Measurements from ENCODE around the gene KIFBP. TPM values are rescaled to one million over a fixed set of nuclear protein-coding genes. Genes with fewer than 3 reads are reported as not detected.
"Not testable (repeated sequence)": the region's sequence is repeated elsewhere in the genome, so short reads cannot be mapped to it uniquely, and the experiment has no call there.

KIFBP gene
- total and polyA plus RNA-seq, 2 of the 13 experiments (the other 11 are each of a cell fraction or from before 2014, with no cell fraction given): 13.0 to 21.9 TPM

- H4K20me1 ChIP-seq (ENCODE audit: insufficient read depth, low read length); BruUV-seq (replicated peaks); H3K27me3 ChIP-seq (ENCODE audit: control insufficient read depth in 1 of 2, insufficient read depth in 2 of 2, low read length in 2 of 2); FAIRE-seq; CTCF ChIA-PET (ENCODE audit: low intra/inter-chr PET ratio, low total read pairs); H3K9me3 ChIP-seq (ENCODE audit: low read length); H3K9ac ChIP-seq (ENCODE audit: insufficient read depth, low read depth, low read length); POLR2A ChIA-PET; in situ Hi-C loops (cut with HindIII; ENCODE audit: extremely low pct_ligation_motif_present, low pct_unique_long_range_greater_than_20kb); H3K4me3 ChIP-seq (replicated peaks in 1 of 3; ENCODE audit: insufficient read depth in 1 of 3, low read depth in 2 of 3, low read length in 3 of 3); intact Hi-C loops (cut with micrococcal nuclease; ENCODE audit: unreplicated experiment); ATAC-seq; H3K79me2 ChIP-seq (ENCODE audit: insufficient read depth, low read length); DNase-seq (ENCODE audit: low spot score); H3K27ac ChIP-seq (ENCODE audit: extremely low read length, insufficient read depth, low read length); H3K4me1 ChIP-seq (ENCODE audit: insufficient read depth, low read length); H2AFZ ChIP-seq (ENCODE audit: low read length); H3K4me2 ChIP-seq (ENCODE audit: low read depth, low read length): not testable (repeated sequence)
- H3K36me3 ChIP-seq (replicated peaks in 1 of 2; ENCODE audit: control insufficient read depth in 1 of 2, insufficient read depth in 2 of 2, low read length in 2 of 2): peaks cover 5 to 42% of the 10 kb centered on the region in 2 experiments
Observed at GRCh38 chr10:68940917-68941316, 47.7 kb upstream of the KIFBP start.

DNA sequence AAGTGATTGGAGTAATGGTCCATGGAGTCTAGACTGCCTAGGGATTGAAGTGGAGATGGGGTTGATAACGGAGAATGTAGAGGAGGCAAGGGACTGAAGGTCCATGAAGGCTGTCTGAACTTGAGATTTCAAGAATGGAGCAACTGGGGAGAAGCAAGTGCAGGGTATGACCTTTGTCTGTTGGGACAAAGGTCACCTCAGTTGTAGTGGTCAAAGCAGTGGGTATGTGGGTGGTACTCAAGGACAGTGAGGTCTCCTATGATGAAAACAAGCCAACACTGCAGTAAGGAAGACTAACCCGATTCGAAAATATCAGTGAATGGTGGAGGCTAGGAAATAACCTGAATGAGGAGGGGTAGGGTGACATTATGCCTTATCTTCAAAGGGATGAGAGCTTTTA lies 38.0 kb upstream of the KIFBP start:
- in situ Hi-C loops (cut with HindIII; ENCODE audit: extremely low pct_ligation_motif_present, low pct_unique_long_range_greater_than_20kb) (no loop called here), intact Hi-C loops (cut with micrococcal nuclease; ENCODE audit: unreplicated experiment) (no loop called here)
- FAIRE-seq: no peak
- H3K36me3 ChIP-seq (replicated peaks in 1 of 2; ENCODE audit: control insufficient read depth in 1 of 2, insufficient read depth in 2 of 2, low read length in 2 of 2): peaks cover 5 to 18% of the 10 kb centered on the region in 2 experiments
- DNase-seq (ENCODE audit: low spot score): no peak
- H3K4me3 ChIP-seq (replicated peaks in 1 of 3; ENCODE audit: insufficient read depth in 1 of 3, low read depth in 2 of 3, low read length in 3 of 3): no peak overlapping the region
- TF ChIP-seq FOXP4 (CRISPR knock-in tag; IDR thresholded peaks at IDR 0.05): no peak
- TF ChIP-seq POLR2G (IDR thresholded peaks at IDR 0.05; ENCODE audit: low read depth, low read length): 0 out of 2 replicates have a peak, but pooled peaks have one; percentile 0
- TF ChIP-seq ZNF629 (CRISPR knock-in tag; conservative IDR thresholded peaks at IDR 0.05): peak; percentile 83
- CTCF ChIA-PET (ENCODE audit: low intra/inter-chr PET ratio, low total read pairs): no interaction called here
- H3K4me1 ChIP-seq (ENCODE audit: insufficient read depth, low read length): peaks cover 6% of the 10 kb centered on the region
- peaks cover 6% of the 10 kb centered on the region for H3K79me2 ChIP-seq (ENCODE audit: insufficient read depth, low read length)
- no peak for ATAC-seq
- 95% methylated on average over 3 of the region's 3 CpGs for WGBS (ENCODE audit: low lambda C conversion rate)
- H3K27me3 ChIP-seq (ENCODE audit: control insufficient read depth in 1 of 2, insufficient read depth in 2 of 2, low read length in 2 of 2): no peaks in the 10 kb centered on the region; a peak in 1 of 5 replicates
- H3K4me2 ChIP-seq (ENCODE audit: low read depth, low read length): no peak overlapping the region
- no peak overlapping the region for H3K9ac ChIP-seq (ENCODE audit: insufficient read depth, low read depth, low read length)
- no peak overlapping the region for H2AFZ ChIP-seq (ENCODE audit: low read length)
- POLR2A ChIA-PET: no interaction called here
- no TSS peak for BruUV-seq (replicated peaks)
- H4K20me1 ChIP-seq (ENCODE audit: insufficient read depth, low read length): no peaks in the 10 kb centered on the region
- no peaks in the 10 kb centered on the region for H3K9me3 ChIP-seq (ENCODE audit: low read length)
- H3K27ac ChIP-seq (ENCODE audit: extremely low read length, insufficient read depth, low read length): no peak overlapping the region
